A673 (cell line): Measurements from ENCODE around the gene GPR37L1.

ENCODE experiments used
- CTCF ChIP-seq: fragments of 300-800, 200-600 bp; sonication (generic); conservative IDR thresholded peaks from 2 replicates; pipeline ENCODE4 v1.5.1; 2017; ENCODE audit warnings: low read depth, mild to moderate bottlenecking, antibody characterized with exemption, low read length, moderate library complexity, mixed read lengths
- EZH2 ChIP-seq: fragments of 200-600 bp; sonication (generic); IDR thresholded peaks from 2 replicates; pipeline ENCODE4 v1.6.1; 2017; ENCODE audit warnings: borderline replicate concordance, low read depth, mild to moderate bottlenecking, mixed read lengths, antibody characterized with exemption, low read length; ENCODE audit not compliant: poor library complexity, severe bottlenecking

DNA sequence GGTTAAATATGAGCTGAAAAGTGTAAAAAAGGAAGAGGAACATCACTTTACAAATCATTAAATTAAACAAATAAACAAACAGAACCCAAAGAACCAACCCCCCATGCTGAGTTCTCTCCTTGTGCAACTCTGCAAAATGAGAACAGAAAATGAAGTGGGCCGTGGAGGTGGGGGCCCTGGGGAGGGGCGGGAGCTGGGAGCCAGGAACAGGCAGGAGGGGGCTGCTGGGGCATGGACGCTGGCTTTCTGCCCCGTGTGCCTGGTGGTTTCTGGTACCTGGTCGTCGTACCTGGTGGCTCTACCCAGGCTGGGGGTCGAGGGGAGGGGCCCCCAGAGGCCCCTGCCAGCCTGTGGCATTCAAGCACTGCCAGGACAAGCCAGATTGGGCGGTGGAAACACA lies 10.8 kb downstream of the GPR37L1 start:
- TF ChIP-seq CTCF (no peak), EZH2 (no peak)
